ENCODE measurements around the gene AGR3. TPM values are rescaled to one million over a fixed set of nuclear protein-coding genes. Genes with fewer than 3 reads are reported as not detected.

AGR3 gene
- total and polyA plus RNA-seq, 2 experiments from 2014 or later: 51.0 to 74.3 TPM

DNA sequence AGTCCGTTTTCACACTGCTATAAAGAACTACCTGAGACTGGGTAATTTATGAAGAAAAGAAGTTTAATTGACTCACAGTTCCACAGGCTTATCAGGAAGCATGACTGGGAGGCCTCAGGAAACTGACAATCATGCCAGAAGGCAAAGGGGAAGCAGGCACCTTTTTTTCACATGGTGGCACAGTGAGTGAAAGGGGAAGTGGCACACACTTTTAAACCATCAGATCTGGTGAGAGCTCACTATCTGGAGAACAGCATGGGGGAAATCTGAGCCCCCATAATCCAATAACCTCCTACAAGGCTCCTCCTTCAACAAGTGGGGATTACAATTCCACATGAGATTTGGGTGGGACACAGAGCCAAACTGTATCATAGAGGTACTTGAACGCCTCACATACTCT is 30.0 kb downstream of the AGR3 start:
- Histone ChIP-seq H3K9me2 (replicated peaks; ENCODE audit: insufficient read depth) (no peaks in the 10 kb centered on the region), H3K27me3 (no peaks in the 10 kb centered on the region), H4K20me1 (ENCODE audit: insufficient read depth, poor library complexity, severe bottlenecking) (no peaks in the 10 kb centered on the region), H3K27ac (no peak overlapping the region), H3K79me2 (no peaks in the 10 kb centered on the region), H3K36me3 (replicated peaks; ENCODE audit: insufficient read depth, low read depth) (no peaks in the 10 kb centered on the region), H3K4me2 (no peak overlapping the region), H3K9me3 (ENCODE audit: low read depth) (no peaks in the 10 kb centered on the region), H3K4me1 (ENCODE audit: insufficient read depth) (peaks cover 14% of the 10 kb centered on the region), H2AFZ (no peak overlapping the region), H3K4me3 (no peak overlapping the region)
- TF ChIP-seq CTCF (IDR thresholded peaks at IDR 0.05; ENCODE audit: poor library complexity) (no peak), EZH2 (IDR thresholded peaks at IDR 0.05; ENCODE audit: borderline replicate concordance) (no peak), EZH2phosphoT487 (IDR thresholded peaks at IDR 0.05; ENCODE audit: low read depth, severe bottlenecking, unreplicated experiment) (no peak)
- WGBS (ENCODE audit: low lambda C conversion rate, missing lambda C conversion rate): 50% methylated on average over 2 of the region's 2 CpGs
- DNase-seq (ENCODE audit: low spot score): no peak

DNA sequence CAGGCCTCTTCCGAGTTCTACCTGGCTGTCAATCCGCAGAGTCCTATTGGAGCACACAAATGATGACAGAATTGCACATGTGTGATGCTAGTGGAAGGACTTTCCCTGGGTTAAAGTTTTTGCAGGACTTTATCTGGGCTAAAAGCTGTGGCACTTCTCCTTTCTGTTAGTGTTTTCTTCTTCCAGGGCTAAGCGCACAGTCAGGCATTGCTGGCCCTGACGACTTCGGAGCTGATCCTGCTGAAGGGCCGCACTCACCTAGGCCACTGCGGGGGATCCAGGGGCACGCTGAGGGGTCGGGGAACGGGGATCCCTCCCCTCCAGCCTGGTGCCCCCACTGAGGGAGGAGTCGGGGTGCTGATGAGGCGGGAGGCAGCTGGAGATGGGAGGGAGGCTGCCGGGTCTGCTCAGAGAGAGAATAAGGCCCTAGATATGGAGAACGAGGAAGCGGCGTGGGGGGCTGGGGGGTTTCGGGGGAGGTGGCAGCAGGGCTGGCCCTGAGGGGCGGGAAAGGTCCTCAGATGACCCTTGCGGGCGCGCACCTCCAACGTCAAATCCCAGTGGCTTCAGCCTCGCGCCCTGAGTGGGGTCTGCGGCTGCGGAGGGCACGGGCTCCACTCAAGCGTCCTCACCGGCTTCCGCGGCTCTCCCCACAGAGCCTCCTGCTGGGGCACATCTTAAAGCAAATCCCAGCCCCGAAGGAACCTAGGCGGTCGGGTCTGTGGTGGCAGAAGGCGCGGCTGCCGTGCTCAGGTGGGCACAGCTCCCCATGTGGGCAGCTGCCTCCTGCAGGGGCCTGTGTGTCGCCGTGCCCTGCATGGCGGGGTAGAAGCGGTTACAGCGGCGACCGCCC is 30.9 kb downstream of the AGR3 start:
- Histone ChIP-seq H3K27me3 (no peaks in the 10 kb centered on the region), H3K9me2 (replicated peaks; ENCODE audit: insufficient read depth) (no peaks in the 10 kb centered on the region), H3K4me3 (no peak overlapping the region), H3K4me1 (ENCODE audit: insufficient read depth) (peaks cover 22% of the 10 kb centered on the region), H3K79me2 (no peaks in the 10 kb centered on the region), H3K4me2 (no peak overlapping the region), H2AFZ (no peak overlapping the region), H3K9me3 (ENCODE audit: low read depth) (no peaks in the 10 kb centered on the region), H3K36me3 (replicated peaks; ENCODE audit: insufficient read depth, low read depth) (no peaks in the 10 kb centered on the region), H4K20me1 (ENCODE audit: insufficient read depth, poor library complexity, severe bottlenecking) (no peaks in the 10 kb centered on the region), H3K27ac (peak overlapping the region; percentile 3)
- DNase-seq (ENCODE audit: low spot score): no peak
- WGBS (ENCODE audit: low lambda C conversion rate, missing lambda C conversion rate): 98% methylated on average over 33 of the region's 44 CpGs
- no peak for TF ChIP-seq EZH2 (IDR thresholded peaks at IDR 0.05; ENCODE audit: borderline replicate concordance)
- TF ChIP-seq EZH2phosphoT487 (IDR thresholded peaks at IDR 0.05; ENCODE audit: low read depth, severe bottlenecking, unreplicated experiment): no peak
- no peak for TF ChIP-seq CTCF (IDR thresholded peaks at IDR 0.05; ENCODE audit: poor library complexity)

- WGBS (ENCODE audit: low lambda C conversion rate, missing lambda C conversion rate): 97% methylated on average over 12 of the region's 12 CpGs
- no peak overlapping the region for H3K4me2 ChIP-seq
Observed at GRCh38 chr7:16849296-16850148, 32.3 kb downstream of the AGR3 start.

More at GRCh38 chr7:16849296-16850148, 32.3 kb downstream of the AGR3 start:
- peaks cover 22% of the 10 kb centered on the region for H3K4me1 ChIP-seq (ENCODE audit: insufficient read depth)
- H3K27me3 ChIP-seq: no peaks in the 10 kb centered on the region
- DNase-seq (ENCODE audit: low spot score): no peak
- TF ChIP-seq CTCF (IDR thresholded peaks at IDR 0.05; ENCODE audit: poor library complexity) (no peak), EZH2 (IDR thresholded peaks at IDR 0.05; ENCODE audit: borderline replicate concordance) (no peak), EZH2phosphoT487 (IDR thresholded peaks at IDR 0.05; ENCODE audit: low read depth, severe bottlenecking, unreplicated experiment) (no peak)
- no peaks in the 10 kb centered on the region for H3K9me3 ChIP-seq (ENCODE audit: low read depth)
- H3K4me3 ChIP-seq: no peak overlapping the region
- peak overlapping the region; percentile 91 for H3K27ac ChIP-seq
- H3K79me2 ChIP-seq: no peaks in the 10 kb centered on the region
- H3K36me3 ChIP-seq (replicated peaks; ENCODE audit: insufficient read depth, low read depth): no peaks in the 10 kb centered on the region
- no peaks in the 10 kb centered on the region for H4K20me1 ChIP-seq (ENCODE audit: insufficient read depth, poor library complexity, severe bottlenecking)
- no peak overlapping the region for H2AFZ ChIP-seq
- no peaks in the 10 kb centered on the region for H3K9me2 ChIP-seq (replicated peaks; ENCODE audit: insufficient read depth)
